OCI-LY3 (cell line): Measurements from ENCODE around the gene CFAP92.

ENCODE experiments used
- H2AFZ ChIP-seq: fragments of 200-600, 300-600 bp; shearing (Covaris generic); 2 replicates; pipeline ENCODE4 v1.6.0; 2014; ENCODE audit warnings: antibody characterized with exemption, low read depth, low read length
- H3K27ac ChIP-seq: fragments of 200-600, 300-600 bp; sonication (generic); 2 replicates; pipeline ENCODE4 v1.5.1; 2014; ENCODE audit warnings: mild to moderate bottlenecking, low read length, moderate library complexity, mixed read lengths
- H3K27me3 ChIP-seq: fragments of 200-600, 300-600 bp; sonication (generic); 2 replicates; pipeline ENCODE4 v1.6.1; 2014; ENCODE audit warnings: low read depth, low read length, mixed read lengths
- H3K36me3 ChIP-seq: fragments of 200-600, 300-600 bp; sonication (generic); replicated peaks from 2 replicates; pipeline ENCODE3; 2014; ENCODE audit warnings: low read depth, low read length, mixed read lengths
- H3K4me1 ChIP-seq: fragments of 300-600, 200-600 bp; sonication (generic); 2 replicates; pipeline ENCODE4 v1.6.1; 2014; ENCODE audit warnings: low read length, mixed read lengths
- H3K4me2 ChIP-seq: fragments of 200-600, 300-600 bp; sonication (generic); 2 replicates; pipeline ENCODE4 v1.6.1; 2014; ENCODE audit warnings: low read length, mixed read lengths
- H3K4me3 ChIP-seq: fragments of 300-600, 200-600 bp; sonication (generic); 2 replicates; pipeline ENCODE4 v1.5.1; 2014; ENCODE audit warnings: antibody characterized with exemption, mild to moderate bottlenecking, low read length, moderate library complexity
- H3K79me2 ChIP-seq: fragments of 300-600, 200-600 bp; shearing (Covaris generic); 2 replicates; pipeline ENCODE4 v1.6.1; 2014; ENCODE audit warnings: mild to moderate bottlenecking, low read length, mixed read lengths
- H3K9ac ChIP-seq: fragments of 300-600, 200-600 bp; shearing (Covaris generic); 2 replicates; pipeline ENCODE4 v1.6.0; 2014; ENCODE audit warnings: mild to moderate bottlenecking, low read length, moderate library complexity
- H3K9me3 ChIP-seq: fragments of 200-600, 300-600 bp; shearing (Covaris generic); 2 replicates; pipeline ENCODE4 v1.6.1; 2014; ENCODE audit warnings: low read length, mixed read lengths; ENCODE audit not compliant: insufficient read depth
- H4K20me1 ChIP-seq: fragments of 200-600, 300-600 bp; sonication (generic); 2 replicates; pipeline ENCODE4 v1.6.1; 2016; ENCODE audit warnings: low read length, mixed read lengths; ENCODE audit not compliant: insufficient read depth
- EZH2phosphoT487 ChIP-seq: fragments of 200-600 bp; shearing (Covaris generic); IDR thresholded peaks from 2 replicates; pipeline ENCODE4 v1.6.1; 2018; ENCODE audit warnings: antibody characterized with exemption, mixed run types, low read depth
- TF ChIP-seq, protein P1 (sequence below): fragments of 200-600, 300-600 bp; sonication (generic); IDR thresholded peaks from 2 replicates; pipeline ENCODE4 v1.5.1; 2014; ENCODE audit warnings: antibody characterized with exemption, low read length, low read depth

Gene CFAP92

DNA sequence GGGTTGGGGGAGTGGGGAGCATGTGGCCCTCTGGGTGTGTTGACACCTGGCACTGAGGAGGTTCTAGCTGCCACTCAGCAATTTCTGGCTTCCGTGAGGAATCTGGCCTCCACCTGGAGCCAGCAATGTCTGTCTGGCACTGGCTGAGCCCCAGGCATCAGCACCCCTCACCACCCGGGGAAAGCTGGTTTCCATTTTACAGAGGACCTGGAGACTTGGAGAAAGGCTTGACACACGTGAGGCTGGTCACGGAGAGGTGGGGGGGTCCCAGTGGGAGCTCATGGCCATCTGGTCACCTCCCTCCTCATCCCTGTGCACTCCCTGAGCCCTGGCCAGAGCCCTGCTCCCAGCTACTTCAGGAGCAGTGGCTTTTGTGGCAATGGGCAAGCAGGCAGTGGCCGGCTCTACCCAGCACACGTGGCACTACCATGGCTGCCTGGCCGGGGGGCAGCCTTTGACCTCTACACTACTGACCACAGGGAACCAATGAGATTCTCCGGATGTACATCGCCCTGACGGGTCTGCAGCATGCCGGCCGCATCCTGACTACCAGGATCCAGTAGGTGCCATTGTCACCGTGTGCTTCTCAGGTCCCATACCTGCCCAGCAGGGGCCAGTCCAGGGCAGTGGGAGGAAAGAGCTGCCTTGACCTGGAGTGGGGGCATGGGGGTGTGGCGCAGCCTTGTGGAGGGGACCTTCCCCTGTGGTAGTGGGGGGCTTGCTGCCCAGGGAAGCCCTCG, 86.0 kb downstream of the CFAP92 start:
- Histone ChIP-seq H3K4me3 (no peak overlapping the region), H3K9me3 (no peaks in the 10 kb centered on the region), H3K36me3 (peaks cover 68% of the 10 kb centered on the region), H3K27me3 (no peaks in the 10 kb centered on the region), H3K4me1 (no peaks in the 10 kb centered on the region), H3K4me2 (no peak overlapping the region), H4K20me1 (no peaks in the 10 kb centered on the region), H3K27ac (no peak overlapping the region), H3K9ac (no peak overlapping the region), H2AFZ (no peak overlapping the region), H3K79me2 (no peaks in the 10 kb centered on the region)
- TF ChIP-seq, protein P1, sequence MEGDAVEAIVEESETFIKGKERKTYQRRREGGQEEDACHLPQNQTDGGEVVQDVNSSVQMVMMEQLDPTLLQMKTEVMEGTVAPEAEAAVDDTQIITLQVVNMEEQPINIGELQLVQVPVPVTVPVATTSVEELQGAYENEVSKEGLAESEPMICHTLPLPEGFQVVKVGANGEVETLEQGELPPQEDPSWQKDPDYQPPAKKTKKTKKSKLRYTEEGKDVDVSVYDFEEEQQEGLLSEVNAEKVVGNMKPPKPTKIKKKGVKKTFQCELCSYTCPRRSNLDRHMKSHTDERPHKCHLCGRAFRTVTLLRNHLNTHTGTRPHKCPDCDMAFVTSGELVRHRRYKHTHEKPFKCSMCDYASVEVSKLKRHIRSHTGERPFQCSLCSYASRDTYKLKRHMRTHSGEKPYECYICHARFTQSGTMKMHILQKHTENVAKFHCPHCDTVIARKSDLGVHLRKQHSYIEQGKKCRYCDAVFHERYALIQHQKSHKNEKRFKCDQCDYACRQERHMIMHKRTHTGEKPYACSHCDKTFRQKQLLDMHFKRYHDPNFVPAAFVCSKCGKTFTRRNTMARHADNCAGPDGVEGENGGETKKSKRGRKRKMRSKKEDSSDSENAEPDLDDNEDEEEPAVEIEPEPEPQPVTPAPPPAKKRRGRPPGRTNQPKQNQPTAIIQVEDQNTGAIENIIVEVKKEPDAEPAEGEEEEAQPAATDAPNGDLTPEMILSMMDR: no peak
- no peak for TF ChIP-seq EZH2phosphoT487

DNA sequence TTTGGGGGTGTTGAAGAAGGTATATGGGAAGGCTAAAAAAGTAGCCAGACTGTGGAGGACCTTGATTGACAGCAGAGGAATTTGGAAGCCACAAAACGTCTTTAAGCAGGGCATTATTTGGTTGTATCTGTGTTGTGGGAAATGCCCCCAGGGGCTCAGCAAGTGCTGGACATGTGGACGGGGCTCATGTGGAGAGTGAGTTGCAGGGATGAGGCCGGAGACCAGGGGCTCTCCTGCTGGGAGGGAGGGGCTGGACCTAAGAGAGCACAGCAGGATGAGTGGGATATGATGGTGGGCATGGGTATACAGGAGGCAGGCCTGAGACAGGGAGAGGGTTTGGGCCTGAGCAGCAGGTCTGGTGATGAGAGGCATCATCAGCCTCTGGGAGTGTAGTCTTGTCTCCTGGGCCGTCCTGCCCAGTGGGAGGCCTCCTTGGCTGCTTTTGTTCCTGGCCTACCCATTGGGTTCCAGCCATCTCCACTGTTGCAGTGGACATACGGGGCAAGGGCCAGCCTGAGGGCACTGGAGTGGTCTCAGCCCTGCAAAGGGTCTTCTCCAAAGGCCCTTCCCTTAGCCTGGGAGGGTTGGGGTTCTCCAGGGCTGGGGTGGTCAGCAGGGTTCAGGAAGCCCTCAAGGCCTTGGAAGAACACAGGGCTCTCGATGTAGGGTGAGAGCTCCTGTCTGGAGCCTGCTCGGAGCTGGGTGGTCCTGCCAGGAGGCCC, 86.9 kb downstream of the CFAP92 start:
- no peak overlapping the region for H3K4me2 ChIP-seq
- no peak overlapping the region for H3K9ac ChIP-seq
- peaks cover 64% of the 10 kb centered on the region for H3K36me3 ChIP-seq
- no peak overlapping the region for H3K4me3 ChIP-seq
- H3K27me3 ChIP-seq: no peaks in the 10 kb centered on the region
- no peaks in the 10 kb centered on the region for H3K79me2 ChIP-seq
- H3K27ac ChIP-seq: no peak overlapping the region
- no peak for TF ChIP-seq EZH2phosphoT487
- TF ChIP-seq, protein P1: no peak
- no peaks in the 10 kb centered on the region for H4K20me1 ChIP-seq
- no peaks in the 10 kb centered on the region for H3K9me3 ChIP-seq
- no peak overlapping the region for H2AFZ ChIP-seq
- no peaks in the 10 kb centered on the region for H3K4me1 ChIP-seq

DNA sequence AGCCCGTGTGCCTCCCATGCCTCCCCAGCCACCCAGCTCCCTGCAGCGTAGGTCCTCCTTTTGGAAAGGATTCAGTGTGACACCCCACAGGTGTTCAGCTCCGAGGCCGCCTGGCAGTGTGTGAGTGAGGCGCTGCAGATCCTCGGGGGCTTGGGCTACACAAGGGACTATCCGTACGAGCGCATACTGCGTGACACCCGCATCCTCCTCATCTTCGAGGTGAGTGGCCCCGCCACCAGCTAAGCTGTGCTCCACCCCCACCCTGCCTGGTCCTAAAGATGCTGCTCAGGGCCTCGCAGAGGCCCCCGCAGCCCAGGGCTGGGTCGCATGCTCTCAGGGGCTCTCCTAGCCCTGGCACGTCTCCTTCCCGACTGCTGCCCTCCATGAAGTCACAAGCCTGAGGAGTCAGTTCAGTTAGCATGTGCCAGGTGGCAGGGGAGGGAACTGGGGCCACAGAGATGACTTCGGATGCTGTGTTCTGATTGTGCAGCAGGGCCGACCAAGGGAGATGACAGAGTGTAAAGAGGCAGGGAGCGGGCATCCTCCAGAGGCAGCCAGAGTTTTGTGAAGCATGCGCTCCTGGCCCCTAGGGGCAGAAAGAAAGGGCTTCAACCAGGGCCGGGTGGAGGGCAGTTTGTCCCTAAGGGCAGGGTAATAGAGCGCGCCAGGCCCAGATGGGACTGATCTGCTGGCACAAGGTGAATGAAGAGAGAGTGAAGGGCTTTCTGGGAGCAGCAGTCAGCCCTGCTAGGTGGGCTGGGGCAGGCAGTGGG, 87.7 kb downstream of the CFAP92 start:
- no peak overlapping the region for H2AFZ ChIP-seq
- no peaks in the 10 kb centered on the region for H3K27me3 ChIP-seq
- no peaks in the 10 kb centered on the region for H3K4me1 ChIP-seq
- H3K36me3 ChIP-seq: peaks cover 67% of the 10 kb centered on the region
- TF ChIP-seq EZH2phosphoT487: no peak
- TF ChIP-seq, protein P1: no peak
- H3K79me2 ChIP-seq: no peaks in the 10 kb centered on the region
- no peak overlapping the region for H3K4me2 ChIP-seq
- H4K20me1 ChIP-seq: no peaks in the 10 kb centered on the region
- H3K4me3 ChIP-seq: no peak overlapping the region
- H3K9me3 ChIP-seq: no peaks in the 10 kb centered on the region
- H3K27ac ChIP-seq: no peak overlapping the region
- no peak overlapping the region for H3K9ac ChIP-seq

DNA sequence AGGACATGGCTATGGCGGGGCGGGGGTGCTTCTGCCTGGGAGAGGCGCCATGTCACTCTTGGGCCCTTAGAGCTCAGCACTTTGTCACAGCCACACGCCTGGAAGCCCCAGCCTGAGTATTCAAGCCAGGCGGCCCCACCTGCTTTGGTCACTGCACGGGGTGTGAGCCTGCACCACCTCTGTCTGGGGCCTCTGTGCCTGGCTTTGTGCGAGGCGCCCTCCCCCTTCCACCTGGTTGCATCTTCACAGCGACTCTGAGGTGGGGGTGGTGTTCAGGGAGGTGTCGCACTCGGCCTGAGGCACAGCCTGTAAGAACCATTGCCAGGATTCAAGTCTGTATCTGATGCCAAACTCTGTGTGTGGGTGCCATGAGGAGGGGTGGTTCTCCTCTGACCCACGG, 90.4 kb downstream of the CFAP92 start:
- peaks cover 68% of the 10 kb centered on the region for H3K36me3 ChIP-seq

More for the DNA sequence above, 90.4 kb downstream of the CFAP92 start:
- TF ChIP-seq EZH2phosphoT487: no peak
- TF ChIP-seq, protein P1: no peak
- Histone ChIP-seq H3K4me1 (no peaks in the 10 kb centered on the region), H3K9ac (no peak overlapping the region), H3K27me3 (no peaks in the 10 kb centered on the region), H3K4me3 (no peak overlapping the region), H3K9me3 (no peaks in the 10 kb centered on the region), H3K4me2 (no peak overlapping the region), H3K79me2 (no peaks in the 10 kb centered on the region), H4K20me1 (no peaks in the 10 kb centered on the region), H3K27ac (no peak overlapping the region), H2AFZ (no peak overlapping the region)
